MM.1S (cell line): Measurements from ENCODE around the gene FBRS.

Experiments used
- EZH2 ChIP-seq: fragments of 300-600 bp; sonication (generic); optimal IDR thresholded peaks from 2 replicates; pipeline ENCODE3; 2017; ENCODE audit warnings: low read depth, mild to moderate bottlenecking, antibody characterized with exemption, low read length, mixed read lengths
- EZH2phosphoT487 ChIP-seq: fragments of 300-600 bp; sonication (generic); IDR thresholded peaks from 2 replicates; pipeline ENCODE4 v1.6.1; 2018; ENCODE audit warnings: antibody characterized with exemption, low read length
- TF ChIP-seq, protein P1 (sequence below): fragments of 300-600 bp; sonication (generic); IDR thresholded peaks from 2 replicates; pipeline ENCODE4 v1.5.1; 2016; ENCODE audit warnings: antibody characterized with exemption, low read length, mixed read lengths

- TF ChIP-seq, protein P1, sequence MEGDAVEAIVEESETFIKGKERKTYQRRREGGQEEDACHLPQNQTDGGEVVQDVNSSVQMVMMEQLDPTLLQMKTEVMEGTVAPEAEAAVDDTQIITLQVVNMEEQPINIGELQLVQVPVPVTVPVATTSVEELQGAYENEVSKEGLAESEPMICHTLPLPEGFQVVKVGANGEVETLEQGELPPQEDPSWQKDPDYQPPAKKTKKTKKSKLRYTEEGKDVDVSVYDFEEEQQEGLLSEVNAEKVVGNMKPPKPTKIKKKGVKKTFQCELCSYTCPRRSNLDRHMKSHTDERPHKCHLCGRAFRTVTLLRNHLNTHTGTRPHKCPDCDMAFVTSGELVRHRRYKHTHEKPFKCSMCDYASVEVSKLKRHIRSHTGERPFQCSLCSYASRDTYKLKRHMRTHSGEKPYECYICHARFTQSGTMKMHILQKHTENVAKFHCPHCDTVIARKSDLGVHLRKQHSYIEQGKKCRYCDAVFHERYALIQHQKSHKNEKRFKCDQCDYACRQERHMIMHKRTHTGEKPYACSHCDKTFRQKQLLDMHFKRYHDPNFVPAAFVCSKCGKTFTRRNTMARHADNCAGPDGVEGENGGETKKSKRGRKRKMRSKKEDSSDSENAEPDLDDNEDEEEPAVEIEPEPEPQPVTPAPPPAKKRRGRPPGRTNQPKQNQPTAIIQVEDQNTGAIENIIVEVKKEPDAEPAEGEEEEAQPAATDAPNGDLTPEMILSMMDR: no peak
- TF ChIP-seq EZH2 (no peak), EZH2phosphoT487 (no peak)
Measured at GRCh38 chr16:30619202-30619601, 39.0 kb upstream of the FBRS start.
